ENCODE measurements around the gene P2RY6.
"Not testable (repeated sequence)": the region's sequence is repeated elsewhere in the genome, so short reads cannot be mapped to it uniquely, and the experiment has no call there.

The P2RY6 gene

DNA sequence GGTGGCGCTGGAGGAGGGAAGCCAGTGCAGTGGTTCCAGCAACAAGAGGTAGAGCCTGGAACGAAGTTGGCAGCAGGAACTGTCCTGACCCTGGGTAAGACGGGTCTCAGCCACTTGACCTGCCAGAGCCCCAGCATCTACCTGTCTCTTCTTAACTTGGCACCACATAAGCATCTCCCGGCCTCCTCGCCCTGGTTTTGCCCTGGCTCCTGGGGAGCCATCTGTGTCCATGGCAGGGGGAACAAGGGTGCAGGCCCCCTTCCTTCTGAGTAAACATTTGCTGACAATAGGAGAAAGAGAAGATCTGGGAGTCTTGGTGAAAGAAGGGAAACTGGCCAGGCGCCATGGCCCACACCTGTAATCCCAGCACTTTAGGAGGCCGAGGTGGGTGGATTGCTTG lies 41.2 kb upstream of the P2RY6 start:
- H3K4me3 ChIP-seq (ENCODE audit: low read depth in 1 of 2, low read length in 2 of 2) = no peak overlapping the region
- H3K36me3 ChIP-seq (ENCODE audit: insufficient read depth, low read length) = no peaks in the 10 kb centered on the region
- no peaks in the 10 kb centered on the region for H3K9me3 ChIP-seq (ENCODE audit: insufficient read depth, low read length, severe bottlenecking)
- H3K4me1 ChIP-seq (ENCODE audit: insufficient read depth, low read length) = no peaks in the 10 kb centered on the region
- no peak for ATAC-seq (ENCODE audit: insufficient read depth, low read depth)
- H3K27me3 ChIP-seq (ENCODE audit: insufficient read depth, low read length, poor library complexity) = no peaks in the 10 kb centered on the region
- H3K4me2 ChIP-seq (ENCODE audit: insufficient read depth, low read length) = no peak overlapping the region
- no peaks in the 10 kb centered on the region for H3K79me2 ChIP-seq (ENCODE audit: insufficient read depth, low read length)
- no peak for DNase-seq
- H3K9ac ChIP-seq (ENCODE audit: low read depth, low read length) = no peak overlapping the region
- no peak overlapping the region for H2AFZ ChIP-seq (ENCODE audit: low read depth, low read length)
- no peaks in the 10 kb centered on the region for H4K20me1 ChIP-seq (ENCODE audit: insufficient read depth, low read length)
- H3K27ac ChIP-seq (ENCODE audit: low read length) = no peak overlapping the region
- no peak for TF ChIP-seq CTCF (IDR thresholded peaks at IDR 0.05; ENCODE audit: borderline replicate concordance, extremely low read depth, low read length, poor library complexity, severe bottlenecking)
- no peak for TF ChIP-seq EZH2 (IDR thresholded peaks at IDR 0.05; ENCODE audit: borderline replicate concordance, low read depth, low read length, severe bottlenecking)

GRCh38 chr11:73232487-73232886 lies 39.7 kb upstream of the P2RY6 start:
- not testable (repeated sequence) for H3K4me3 ChIP-seq (ENCODE audit: low read depth in 1 of 2, low read length in 2 of 2); H3K27ac ChIP-seq (ENCODE audit: low read length); H3K36me3 ChIP-seq (ENCODE audit: insufficient read depth, low read length); H3K79me2 ChIP-seq (ENCODE audit: insufficient read depth, low read length); H2AFZ ChIP-seq (ENCODE audit: low read depth, low read length); H3K4me2 ChIP-seq (ENCODE audit: insufficient read depth, low read length); H3K9ac ChIP-seq (ENCODE audit: low read depth, low read length); H3K9me3 ChIP-seq (ENCODE audit: insufficient read depth, low read length, severe bottlenecking); ATAC-seq (ENCODE audit: insufficient read depth, low read depth); H4K20me1 ChIP-seq (ENCODE audit: insufficient read depth, low read length); DNase-seq; H3K27me3 ChIP-seq (ENCODE audit: insufficient read depth, low read length, poor library complexity); H3K4me1 ChIP-seq (ENCODE audit: insufficient read depth, low read length)

- no peaks in the 10 kb centered on the region for H3K27me3 ChIP-seq (ENCODE audit: insufficient read depth, low read length, poor library complexity)
- no peaks in the 10 kb centered on the region for H3K36me3 ChIP-seq (ENCODE audit: insufficient read depth, low read length)
- no peak overlapping the region for H3K4me3 ChIP-seq (ENCODE audit: low read depth in 1 of 2, low read length in 2 of 2)
- no peak for ATAC-seq (ENCODE audit: insufficient read depth, low read depth)
- no peaks in the 10 kb centered on the region for H3K79me2 ChIP-seq (ENCODE audit: insufficient read depth, low read length)
- no peaks in the 10 kb centered on the region for H4K20me1 ChIP-seq (ENCODE audit: insufficient read depth, low read length)
- TF ChIP-seq CTCF (IDR thresholded peaks at IDR 0.05; ENCODE audit: borderline replicate concordance, extremely low read depth, low read length, poor library complexity, severe bottlenecking) (no peak), EZH2 (IDR thresholded peaks at IDR 0.05; ENCODE audit: borderline replicate concordance, low read depth, low read length, severe bottlenecking) (no peak)
- no peak overlapping the region for H3K4me2 ChIP-seq (ENCODE audit: insufficient read depth, low read length)
- no peak overlapping the region for H3K9ac ChIP-seq (ENCODE audit: low read depth, low read length)
- H2AFZ ChIP-seq (ENCODE audit: low read depth, low read length) = no peak overlapping the region
- DNase-seq = no peak
- no peaks in the 10 kb centered on the region for H3K9me3 ChIP-seq (ENCODE audit: insufficient read depth, low read length, severe bottlenecking)
- H3K27ac ChIP-seq (ENCODE audit: low read length) = no peak overlapping the region
- H3K4me1 ChIP-seq (ENCODE audit: insufficient read depth, low read length) = no peaks in the 10 kb centered on the region
Measured at GRCh38 chr11:73233211-73233610, 38.9 kb upstream of the P2RY6 start.

- Histone ChIP-seq H3K9me3 (ENCODE audit: insufficient read depth, low read length, severe bottlenecking) (no peaks in the 10 kb centered on the region), H3K4me2 (ENCODE audit: insufficient read depth, low read length) (no peak overlapping the region), H3K36me3 (ENCODE audit: insufficient read depth, low read length) (no peaks in the 10 kb centered on the region), H3K27me3 (ENCODE audit: insufficient read depth, low read length, poor library complexity) (no peaks in the 10 kb centered on the region), H3K9ac (ENCODE audit: low read depth, low read length) (no peak overlapping the region), H3K4me3 (ENCODE audit: low read depth in 1 of 2, low read length in 2 of 2) (no peak overlapping the region), H3K27ac (ENCODE audit: low read length) (no peak overlapping the region), H3K4me1 (ENCODE audit: insufficient read depth, low read length) (no peaks in the 10 kb centered on the region), H3K79me2 (ENCODE audit: insufficient read depth, low read length) (no peaks in the 10 kb centered on the region), H2AFZ (ENCODE audit: low read depth, low read length) (no peak overlapping the region), H4K20me1 (ENCODE audit: insufficient read depth, low read length) (no peaks in the 10 kb centered on the region)
- no peak for TF ChIP-seq EZH2 (IDR thresholded peaks at IDR 0.05; ENCODE audit: borderline replicate concordance, low read depth, low read length, severe bottlenecking)
- no peak for TF ChIP-seq CTCF (IDR thresholded peaks at IDR 0.05; ENCODE audit: borderline replicate concordance, extremely low read depth, low read length, poor library complexity, severe bottlenecking)
- ATAC-seq (ENCODE audit: insufficient read depth, low read depth) = no peak
- DNase-seq = no peak
Measured at GRCh38 chr11:73233692-73234470, 38.3 kb upstream of the P2RY6 start.

Data from DND-41 (cell line).